ENCODE results near the gene FAM163A.

Gene FAM163A

DNA sequence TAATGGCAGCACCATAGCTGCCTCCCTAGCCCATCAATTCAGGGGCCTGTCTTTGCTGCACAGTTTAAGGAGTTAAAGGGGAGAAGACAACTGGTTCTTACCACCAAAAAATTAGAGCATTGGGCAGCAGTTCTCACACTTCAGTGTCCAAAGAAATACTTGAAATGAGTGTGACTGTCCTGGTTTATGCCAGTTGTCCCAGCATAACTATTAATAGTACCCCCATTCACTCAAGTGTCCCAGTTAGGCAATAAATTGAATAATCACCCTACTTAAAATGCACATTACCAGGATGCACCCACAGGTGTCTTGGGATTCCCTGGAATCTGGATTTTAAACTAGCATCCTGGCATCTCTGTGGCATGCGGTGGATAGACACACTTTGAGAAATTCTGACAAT, 51.1 kb downstream of the FAM163A start:
- no peak for TF ChIP-seq GATA3 (IDR thresholded peaks at IDR 0.05; ENCODE audit: low read depth, low read length)
- TF ChIP-seq GATA2 (IDR thresholded peaks at IDR 0.05; ENCODE audit: low read depth, low read length), result no peak

DNA sequence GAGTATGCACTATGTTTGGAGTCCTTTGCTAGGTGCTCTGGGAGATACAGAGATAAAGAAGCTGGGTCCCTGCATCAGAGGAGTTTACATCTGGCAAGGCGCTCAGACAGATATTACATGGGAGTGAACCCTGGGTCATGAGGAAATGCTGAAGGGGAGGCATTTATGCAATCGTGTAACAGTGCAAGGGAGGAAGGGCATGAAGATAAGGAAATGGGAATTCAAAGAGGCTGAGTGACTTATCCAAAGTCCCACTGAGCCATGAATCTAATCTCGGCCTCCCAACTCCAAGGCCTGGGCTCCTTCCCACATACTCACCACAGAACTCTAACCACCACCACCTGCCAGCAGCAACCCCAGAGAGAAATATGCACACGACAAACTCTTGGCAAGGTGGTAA, 51.6 kb downstream of the FAM163A start:
- TF ChIP-seq GATA2 (IDR thresholded peaks at IDR 0.05; ENCODE audit: low read depth, low read length), result peak; percentile 96
- TF ChIP-seq GATA3 (IDR thresholded peaks at IDR 0.05; ENCODE audit: low read depth, low read length), result peak; percentile 92

DNA sequence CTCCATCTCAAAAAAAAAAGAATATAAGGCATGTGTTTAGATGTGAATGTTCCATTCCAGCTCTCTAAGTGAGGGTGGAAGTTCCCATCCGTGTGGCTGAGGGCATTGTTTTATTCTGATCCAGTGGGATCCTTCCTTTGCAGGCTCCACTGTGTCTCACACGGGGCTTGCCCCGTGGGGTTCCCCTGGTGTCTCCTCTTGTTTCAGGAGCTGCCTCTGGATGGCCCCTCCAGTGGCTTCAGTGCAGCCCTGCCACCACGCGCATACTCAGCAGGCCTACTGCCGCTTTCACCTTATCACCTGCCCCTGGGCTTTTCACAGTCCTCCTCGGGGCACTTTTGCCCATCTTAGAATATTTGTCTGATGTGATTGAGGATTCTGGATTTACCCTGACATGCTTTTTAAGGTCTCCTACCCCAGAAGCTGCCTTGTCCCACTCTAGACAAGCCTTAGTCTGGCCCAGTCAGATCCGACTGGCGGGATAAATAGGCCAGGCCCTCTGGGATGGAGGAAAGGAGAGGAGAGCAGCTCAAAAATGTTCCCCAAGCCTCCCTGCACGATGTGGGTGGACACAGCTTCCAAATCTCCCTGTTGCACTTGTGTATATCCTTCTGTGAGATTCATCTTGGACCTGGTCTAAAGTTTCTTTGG, 55.2 kb downstream of the FAM163A start:
- no peak for TF ChIP-seq GATA3 (IDR thresholded peaks at IDR 0.05; ENCODE audit: low read depth, low read length)

DNA sequence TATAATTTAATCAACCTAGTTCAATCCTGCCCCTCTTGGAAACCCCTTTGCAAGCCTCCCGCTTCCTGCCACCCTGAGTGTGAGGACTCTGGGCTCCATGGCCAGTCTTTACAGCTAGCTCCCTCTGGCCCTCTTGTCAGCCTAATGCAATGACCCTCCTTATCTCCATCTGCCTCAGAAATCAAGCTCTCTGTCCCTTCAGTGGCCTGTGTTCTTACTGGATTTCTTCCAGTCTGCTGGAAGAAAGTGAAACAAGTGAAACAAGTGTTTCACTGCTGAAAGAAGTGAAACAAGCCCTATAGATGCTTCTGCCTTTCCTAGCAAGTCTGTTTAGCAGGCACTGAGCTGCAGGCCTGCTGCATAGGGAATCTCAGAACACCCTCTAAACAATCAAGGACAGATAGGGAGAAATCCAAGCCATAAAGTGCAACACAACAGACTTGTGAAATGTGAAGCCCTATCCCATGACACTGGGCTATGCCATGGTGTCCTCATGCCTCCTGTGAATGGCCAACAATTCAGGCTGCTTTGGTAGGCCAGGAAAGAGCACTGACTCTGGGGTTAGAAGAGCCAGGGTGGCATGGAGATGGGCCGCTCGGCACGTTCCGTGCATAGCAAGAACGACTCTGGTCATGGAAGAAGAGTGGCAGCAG, 55.9 kb downstream of the FAM163A start:
- TF ChIP-seq GATA2 (IDR thresholded peaks at IDR 0.05; ENCODE audit: low read depth, low read length) (peak; percentile 48; the same call in 1 of the 2 replicates), GATA3 (IDR thresholded peaks at IDR 0.05; ENCODE audit: low read depth, low read length) (no peak)

DNA sequence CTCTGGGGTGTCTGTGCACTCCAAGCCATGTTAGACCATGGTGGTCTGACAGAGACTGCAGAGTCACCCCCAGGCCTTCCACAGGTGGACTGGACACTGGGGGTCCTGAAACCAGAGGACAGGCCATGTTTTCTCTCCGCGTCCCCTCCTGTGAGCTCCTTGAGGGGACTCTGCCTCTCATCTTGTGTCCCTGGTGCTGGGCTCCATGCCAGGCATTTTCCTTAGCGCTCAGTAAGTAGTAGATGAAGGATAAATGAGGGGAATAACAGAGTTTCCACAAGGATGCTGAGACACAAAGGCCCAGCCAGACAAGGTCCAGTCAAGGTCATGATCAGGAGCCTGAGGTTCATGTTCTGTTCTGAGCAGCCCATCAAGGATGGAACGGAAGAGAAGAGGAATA, 57.4 kb downstream of the FAM163A start:
- TF ChIP-seq GATA3 (IDR thresholded peaks at IDR 0.05; ENCODE audit: low read depth, low read length) (no peak), GATA2 (IDR thresholded peaks at IDR 0.05; ENCODE audit: low read depth, low read length) (peak; percentile 8; the same call in 1 of the 2 replicates)

DNA sequence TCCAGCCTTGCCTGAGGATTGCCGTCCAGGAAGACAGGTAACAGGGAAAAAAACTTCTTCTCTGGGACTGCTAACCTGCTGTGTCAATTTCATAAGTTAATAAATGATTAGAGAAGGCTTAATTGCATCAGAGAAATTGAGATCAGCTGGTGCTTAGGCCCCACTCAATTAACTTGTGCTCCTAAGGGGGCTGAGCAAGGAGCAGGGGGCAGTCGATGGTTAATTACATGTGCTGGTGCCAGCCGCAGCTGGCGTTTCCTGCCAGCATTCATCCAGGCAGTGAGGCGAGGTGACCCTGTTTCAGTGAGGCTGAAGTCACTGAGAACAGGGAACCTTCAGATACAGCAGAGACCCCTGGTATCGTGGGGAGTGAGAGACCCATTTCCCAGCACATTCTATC, 60.0 kb downstream of the FAM163A start:
- no peak for TF ChIP-seq GATA2 (IDR thresholded peaks at IDR 0.05; ENCODE audit: low read depth, low read length)
- no peak for TF ChIP-seq GATA3 (IDR thresholded peaks at IDR 0.05; ENCODE audit: low read depth, low read length)

DNA sequence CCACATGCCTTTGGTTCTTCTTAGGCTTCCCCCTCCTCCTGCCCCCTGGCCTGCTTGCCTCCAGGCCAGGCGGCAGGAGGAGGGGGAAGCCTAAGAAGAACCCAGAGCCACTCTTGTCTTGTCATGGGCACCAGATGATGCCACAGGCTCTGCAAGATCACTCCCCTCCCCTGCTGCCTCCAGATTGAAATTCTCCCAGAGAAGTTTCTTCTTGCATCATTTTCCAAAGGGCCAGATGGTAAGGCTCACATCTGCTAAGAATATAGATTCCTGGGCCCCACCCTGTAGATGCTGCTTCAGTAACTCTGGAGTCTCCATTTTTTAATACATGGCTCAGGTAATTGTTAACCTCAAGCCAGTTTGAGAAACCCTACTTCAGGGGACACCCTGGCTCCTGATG, 60.8 kb downstream of the FAM163A start:
- no peak for TF ChIP-seq GATA3 (IDR thresholded peaks at IDR 0.05; ENCODE audit: low read depth, low read length)
- no peak for TF ChIP-seq GATA2 (IDR thresholded peaks at IDR 0.05; ENCODE audit: low read depth, low read length)

DNA sequence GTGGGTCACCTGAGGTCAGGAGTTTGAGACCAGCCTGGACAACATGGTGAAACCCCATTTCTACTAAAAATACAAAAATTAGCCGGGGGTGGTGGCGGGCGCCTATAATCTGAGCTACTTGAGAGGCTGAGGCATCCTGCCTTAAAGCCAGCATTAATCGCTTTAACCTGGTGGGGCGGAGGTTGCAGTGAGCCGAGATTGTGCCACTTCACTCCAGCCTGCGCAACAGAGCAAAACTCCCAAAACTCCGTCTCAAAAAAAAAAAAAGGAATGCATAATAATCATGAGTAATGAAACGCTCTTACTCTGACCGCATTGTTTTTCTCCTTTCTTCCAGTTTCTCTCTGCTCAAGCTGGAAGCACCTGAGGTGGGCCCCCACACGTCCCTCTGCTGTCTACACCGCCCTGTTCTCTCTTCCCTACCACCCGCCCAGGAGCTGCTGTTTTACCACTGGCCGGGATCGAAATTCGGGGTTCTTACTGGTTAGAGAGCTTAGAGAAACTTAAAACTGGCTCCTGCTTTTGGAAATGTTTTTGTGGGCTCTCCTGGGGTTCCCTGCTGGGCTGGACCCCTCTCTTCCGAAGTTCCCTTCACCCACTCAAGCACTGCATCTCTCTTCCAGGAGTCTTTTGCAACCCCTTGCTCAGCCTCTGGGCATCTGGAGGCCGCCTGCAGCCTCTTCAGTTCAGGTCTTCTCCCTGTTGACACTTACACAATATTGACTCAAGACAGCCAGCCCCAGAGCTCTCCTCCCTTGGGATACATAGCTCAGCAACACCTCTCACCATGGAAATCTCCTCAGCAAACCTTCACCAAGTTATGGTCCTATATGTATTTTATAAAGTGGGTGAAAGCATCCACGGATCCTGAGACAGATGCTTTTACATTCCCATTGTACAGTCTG, 62.5 kb downstream of the FAM163A start:
- no peak for TF ChIP-seq GATA2 (IDR thresholded peaks at IDR 0.05; ENCODE audit: low read depth, low read length)
- TF ChIP-seq GATA3 (IDR thresholded peaks at IDR 0.05; ENCODE audit: low read depth, low read length), result no peak

DNA sequence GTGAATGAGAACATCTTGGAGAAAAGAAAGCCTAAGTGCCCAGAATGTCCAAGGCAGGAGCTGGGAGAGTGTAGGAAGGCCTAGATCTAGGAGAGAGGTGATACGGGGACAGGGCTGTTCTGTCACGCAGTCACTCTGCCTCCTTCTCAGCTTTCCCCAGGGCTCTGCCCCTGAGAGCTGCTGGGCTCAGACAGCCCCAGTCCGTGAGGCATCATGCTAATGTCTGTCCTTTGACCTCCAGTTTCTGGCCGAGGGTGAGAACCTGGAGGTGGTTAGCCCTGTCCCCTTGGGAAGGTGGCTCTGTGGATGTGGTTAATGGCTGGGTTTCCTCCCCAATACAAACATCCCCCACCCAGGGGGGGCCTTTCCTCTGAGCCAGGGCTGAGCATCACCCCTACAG, 63.2 kb downstream of the FAM163A start:
- TF ChIP-seq GATA2 (IDR thresholded peaks at IDR 0.05; ENCODE audit: low read depth, low read length), result no peak
- TF ChIP-seq GATA3 (IDR thresholded peaks at IDR 0.05; ENCODE audit: low read depth, low read length), result no peak

DNA sequence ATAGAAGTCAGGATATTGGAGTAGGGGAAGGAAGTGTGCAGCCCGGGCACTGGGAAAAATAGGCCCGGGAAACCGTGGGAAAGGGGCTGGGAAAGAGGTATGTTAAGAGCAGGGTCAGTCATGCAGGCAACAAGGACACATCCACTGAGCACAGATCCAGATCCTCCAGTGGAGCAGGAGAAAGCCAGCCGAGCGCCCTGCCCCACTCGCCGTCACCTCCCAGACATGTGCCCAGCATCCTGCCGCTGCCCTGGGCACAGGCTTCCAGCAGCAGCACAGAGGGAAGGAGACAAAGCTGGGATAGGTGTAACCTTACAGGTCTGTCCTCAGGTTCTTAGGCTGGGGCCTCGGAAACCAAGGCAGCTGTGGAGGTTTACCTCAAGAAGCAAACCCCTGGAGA, 64.2 kb downstream of the FAM163A start:
- no peak for TF ChIP-seq GATA2 (IDR thresholded peaks at IDR 0.05; ENCODE audit: low read depth, low read length)

DNA sequence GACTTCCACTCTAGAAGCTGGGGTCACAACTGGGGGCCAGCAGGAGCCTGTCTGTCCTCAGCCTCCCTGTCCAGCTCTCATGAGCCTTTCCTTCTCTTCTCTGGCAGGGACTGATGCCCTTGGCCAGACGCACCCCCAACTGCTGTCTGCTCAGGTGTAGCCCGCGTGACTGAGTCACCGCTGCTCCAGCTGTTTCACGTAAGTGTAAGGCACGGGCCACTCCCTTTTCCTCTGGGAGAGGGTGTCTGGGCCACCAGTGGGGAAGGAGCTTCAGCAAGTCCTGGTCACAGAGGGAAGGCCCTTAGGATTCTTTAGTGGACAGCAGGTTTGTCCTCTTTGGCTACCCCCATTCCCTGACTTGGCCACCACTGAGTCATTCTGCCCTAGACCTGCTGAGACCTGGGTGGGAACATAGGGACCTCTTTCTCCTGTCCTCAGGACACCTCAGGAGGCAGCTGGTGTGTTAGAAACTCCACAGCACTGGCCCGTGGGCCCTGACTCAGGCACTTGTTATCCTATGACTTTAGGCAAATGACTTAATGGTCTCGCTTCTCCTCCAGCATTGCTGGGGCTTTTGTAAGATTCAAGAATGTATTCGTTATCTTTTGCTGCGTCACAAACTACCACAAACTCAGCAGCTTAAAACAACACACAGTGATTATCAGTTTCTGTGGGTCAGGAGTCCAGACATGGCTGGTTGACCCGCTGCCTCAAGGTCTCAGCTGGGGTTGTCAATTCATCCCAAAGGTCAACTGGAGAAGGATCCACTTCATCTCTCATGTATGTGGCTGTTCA, 64.8 kb downstream of the FAM163A start:
- TF ChIP-seq GATA3 (IDR thresholded peaks at IDR 0.05; ENCODE audit: low read depth, low read length), result no peak
- no peak for TF ChIP-seq GATA2 (IDR thresholded peaks at IDR 0.05; ENCODE audit: low read depth, low read length)

DNA sequence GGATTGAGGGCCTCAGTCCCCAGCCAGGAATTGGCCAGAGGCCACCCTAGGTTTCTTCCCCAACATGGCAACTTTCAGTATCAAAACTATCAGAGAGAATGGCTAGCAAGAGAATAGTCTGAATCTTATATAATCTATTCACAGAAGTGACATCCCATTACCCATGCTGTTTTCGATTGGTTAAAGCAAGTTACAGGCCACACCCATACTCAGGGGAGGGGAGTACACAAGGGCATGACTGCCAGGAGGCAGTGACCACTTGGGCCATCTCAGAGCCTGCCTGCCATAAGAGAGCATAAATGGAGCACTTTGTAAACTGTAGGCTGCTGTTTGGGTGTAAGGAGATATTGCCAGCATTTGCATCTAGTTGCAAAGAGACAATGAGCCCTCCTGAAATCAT, 65.4 kb downstream of the FAM163A start:
- no peak for TF ChIP-seq GATA3 (IDR thresholded peaks at IDR 0.05; ENCODE audit: low read depth, low read length)
- no peak for TF ChIP-seq GATA2 (IDR thresholded peaks at IDR 0.05; ENCODE audit: low read depth, low read length)

DNA sequence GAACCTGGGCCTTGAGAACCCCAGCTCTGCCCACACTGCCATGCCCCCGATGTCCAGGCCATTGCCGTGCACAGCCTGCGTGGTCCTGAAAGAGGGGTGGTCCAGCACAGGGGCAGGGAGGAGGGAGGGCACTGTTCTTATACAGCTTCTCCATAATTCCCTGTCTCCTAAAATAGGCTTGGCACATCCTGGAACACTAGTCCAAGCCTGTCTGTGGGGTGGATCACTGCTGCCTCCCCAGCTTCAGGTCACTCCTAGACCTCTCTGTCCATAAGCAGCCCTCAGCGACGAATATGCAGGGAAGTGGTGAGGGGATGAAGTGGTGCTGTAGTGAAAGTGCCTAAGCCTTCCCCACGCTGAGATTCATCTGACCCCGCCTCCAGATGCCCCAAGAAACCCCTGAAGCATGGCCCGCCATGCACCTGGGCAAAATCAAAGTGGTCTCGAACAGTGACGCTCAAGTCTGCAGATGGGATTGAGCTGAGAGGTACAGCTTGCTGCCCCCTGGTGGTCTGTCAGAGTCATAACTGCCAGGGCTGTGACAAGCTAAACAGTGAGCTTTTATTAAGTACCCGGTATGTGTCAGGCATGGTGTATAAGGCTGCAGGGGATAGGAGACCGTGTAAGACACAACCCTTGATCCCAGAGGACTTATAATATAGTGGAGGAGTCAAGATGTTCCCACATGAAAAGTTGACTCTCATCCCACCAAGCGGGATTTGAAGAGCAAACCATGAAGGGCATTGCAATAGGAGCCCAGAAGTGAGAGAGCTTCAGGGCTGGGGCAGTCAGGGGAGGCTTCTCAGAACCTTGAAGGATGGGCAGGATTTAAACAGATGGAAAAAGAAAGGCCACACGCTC, 66.6 kb downstream of the FAM163A start:
- TF ChIP-seq GATA3 (IDR thresholded peaks at IDR 0.05; ENCODE audit: low read depth, low read length) (no peak), GATA2 (IDR thresholded peaks at IDR 0.05; ENCODE audit: low read depth, low read length) (no peak)

Measured in SH-SY5Y (cell line).